GM21619 (cell line): Measurements from ENCODE around the gene ELAVL3.
"Not testable (repeated sequence)": the region's sequence is repeated elsewhere in the genome, so short reads cannot be mapped to it uniquely, and the experiment has no call there.

Experiments used
- ATAC-seq: cut with Tn5 transposase; IDR thresholded peaks from one replicate; pipeline ENCODE4 v1.9.1; 2021; ENCODE audit not compliant: unreplicated experiment

ELAVL3 gene

DNA sequence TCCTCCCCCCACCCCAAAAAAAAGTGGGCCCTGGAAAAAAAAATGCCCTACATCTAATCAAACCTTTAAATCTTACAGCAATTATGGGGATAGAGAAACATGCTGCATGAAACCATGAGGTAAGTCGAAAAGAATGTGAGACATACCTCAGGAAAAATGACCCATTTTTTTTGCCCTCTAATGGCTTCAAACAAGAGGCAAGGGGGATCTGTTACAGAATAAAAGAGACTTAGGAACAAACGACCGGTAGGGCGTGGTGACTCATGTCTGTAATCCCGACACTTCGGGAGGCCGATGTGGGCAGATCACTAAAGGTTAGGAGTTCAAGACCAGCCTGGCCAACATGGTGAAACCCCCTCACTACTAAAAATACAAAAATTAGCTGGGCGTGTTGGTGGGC is 70.2 kb downstream of the ELAVL3 start:
- no peak for ATAC-seq

DNA sequence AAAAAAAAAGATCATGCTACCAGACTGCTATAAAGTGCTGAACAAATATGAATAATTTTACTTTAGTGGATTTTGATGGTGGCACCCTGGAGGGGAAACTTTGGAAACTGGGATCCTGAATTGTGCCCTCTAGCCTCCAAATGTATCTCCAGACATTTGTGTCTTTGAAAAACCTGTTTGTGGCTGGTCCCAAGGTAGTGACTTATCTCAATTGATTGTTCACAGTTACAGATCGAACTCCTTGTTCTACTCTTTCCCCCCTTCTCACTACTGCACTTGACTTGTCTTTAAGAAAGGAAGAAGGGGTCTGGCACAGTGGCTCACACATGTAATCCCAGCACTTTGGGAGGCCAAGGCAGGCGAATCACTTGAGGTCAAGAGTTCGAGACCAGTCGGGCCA is 72.3 kb downstream of the ELAVL3 start:
- ATAC-seq = no peak

DNA sequence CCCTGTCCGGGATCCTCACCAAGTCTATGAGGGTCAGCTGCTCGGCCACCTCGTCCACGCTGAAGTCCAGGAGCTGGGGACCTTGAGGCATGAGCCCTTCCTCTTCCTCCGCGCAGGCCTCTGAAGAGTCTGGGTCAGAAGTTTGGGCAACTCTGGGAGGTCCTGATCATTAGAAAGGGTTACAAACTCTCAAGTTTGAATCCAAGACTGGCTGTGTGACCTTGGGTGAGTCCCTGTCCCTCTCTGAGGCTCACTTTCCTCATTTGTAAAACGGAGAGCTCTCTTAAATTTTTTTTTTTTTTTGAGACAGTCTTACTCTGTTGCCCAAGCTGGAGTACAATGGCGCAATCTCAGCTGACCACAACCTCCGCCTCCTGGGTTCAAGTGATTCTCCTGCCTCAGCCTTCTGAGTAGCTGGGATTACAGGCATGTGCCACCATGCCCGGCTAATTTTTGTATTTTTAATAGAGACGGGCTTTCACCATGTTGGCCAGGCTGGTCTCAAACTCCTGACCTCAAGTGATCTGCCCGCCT is 74.1 kb downstream of the ELAVL3 start:
- not testable (repeated sequence) for ATAC-seq

DNA sequence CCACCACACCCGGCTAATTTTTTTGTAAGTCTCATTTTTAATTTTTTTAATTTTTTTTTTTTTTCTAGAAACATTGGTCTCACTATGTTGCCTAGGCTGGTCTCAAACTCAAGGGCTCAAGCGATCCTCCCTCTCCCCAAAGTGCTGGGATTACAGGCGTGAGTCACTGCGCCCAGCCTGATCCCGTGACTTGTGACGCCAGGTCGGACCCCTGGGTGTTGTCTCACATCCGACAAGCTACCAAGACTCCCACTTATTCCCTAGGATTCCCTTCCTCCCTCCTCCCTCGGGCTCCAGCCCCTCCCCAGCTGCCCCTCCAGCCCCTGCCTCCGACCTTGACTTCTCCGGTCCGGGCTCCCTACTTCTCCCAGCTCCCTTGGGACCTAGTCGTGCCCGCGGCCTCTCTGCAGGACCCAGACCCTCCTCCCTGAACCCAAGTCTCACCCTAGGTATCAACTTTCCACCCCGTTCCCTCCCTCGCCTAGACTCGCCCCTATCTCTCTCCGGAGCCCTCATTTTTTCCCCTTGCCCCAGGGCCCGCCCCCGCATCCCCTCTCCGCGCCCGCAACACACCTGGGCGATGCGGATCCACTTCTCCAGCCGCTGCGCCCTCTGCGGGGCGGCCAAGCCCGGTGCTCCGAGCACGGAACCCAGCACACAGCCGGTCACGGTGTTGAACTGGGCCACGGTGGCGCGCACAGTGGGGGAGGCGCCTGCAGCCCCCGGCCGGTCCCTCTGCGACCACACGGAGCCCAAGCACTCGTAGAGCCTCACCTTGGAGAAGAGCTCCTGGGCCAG is 74.8 kb downstream of the ELAVL3 start:
- no peak for ATAC-seq

DNA sequence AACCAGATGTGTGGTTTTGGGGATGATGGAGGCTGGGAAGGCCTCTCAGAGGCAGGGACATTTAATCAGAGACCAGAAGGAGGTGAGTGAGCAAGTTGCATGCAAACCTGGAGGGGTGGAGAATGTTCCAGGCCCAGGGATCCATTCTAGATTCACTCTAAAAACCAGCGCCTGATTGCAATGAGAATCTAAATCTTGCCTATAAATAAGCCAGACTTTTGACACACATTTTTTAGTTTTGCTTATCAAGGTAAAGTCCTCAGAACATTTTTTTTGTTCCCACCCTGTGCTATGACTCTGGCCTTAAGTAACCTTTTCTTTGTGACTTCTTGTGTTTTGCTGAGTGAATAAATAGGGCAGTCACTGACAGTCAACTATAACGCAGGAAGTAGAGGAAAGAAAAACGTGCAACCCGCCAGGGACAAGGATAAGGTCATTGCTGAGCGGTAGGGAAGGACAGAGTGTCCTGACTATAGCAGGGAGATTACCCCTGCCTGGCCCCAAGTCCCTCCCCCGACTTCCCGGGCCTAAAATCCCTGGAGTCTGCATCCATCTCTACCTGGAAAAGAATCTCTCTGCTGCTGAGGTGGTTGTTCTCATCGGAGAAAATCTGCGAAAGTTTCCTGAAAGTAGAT is 76.1 kb downstream of the ELAVL3 start:
- ATAC-seq = no peak

DNA sequence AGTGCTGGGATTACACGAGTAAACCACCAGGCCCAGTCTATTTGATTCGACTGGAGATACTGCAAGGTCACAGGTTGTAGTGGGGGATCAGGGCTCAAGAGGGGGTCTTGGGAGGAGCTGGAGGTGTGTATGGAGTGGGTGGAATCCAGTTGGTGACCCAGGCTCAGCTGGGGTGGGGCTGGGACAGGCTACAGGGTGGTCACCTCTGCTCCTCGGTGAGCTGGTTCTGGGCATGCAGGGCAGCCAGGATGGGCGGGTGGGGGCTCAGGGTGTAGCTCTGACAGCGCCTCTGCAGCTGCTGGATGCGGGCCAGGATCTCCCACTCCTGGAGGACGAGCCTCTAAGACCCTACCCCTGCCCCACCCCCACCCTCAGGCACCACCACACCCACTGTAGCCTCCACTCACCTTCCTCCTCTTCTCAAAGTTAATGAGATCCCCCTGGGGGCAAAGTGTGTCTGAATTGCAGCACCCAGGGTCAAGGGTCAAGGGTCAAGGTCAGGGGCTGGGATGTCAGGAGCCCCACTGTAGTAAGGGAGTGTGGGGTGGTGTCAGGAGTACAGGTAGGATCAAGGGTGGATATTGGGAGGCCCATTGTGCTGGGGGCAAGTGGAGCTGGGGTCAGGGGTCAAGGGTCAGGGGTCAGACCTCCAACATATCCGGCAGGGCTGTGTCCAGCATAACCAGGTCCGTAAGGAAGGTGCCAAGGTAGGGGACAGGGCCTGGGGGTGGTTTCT is 78.9 kb downstream of the ELAVL3 start:
- ATAC-seq = no peak
